NCI-H2081 (cell line): ENCODE results near the gene PLA2G10.
"Not testable (repeated sequence)": the region's sequence is repeated elsewhere in the genome, so short reads cannot be mapped to it uniquely, and the experiment has no call there.

Experiments
- DNase-seq, 2 experiments: peaks; one replicate each; lab custom pipeline; 2025; lab: John Stamatoyannopoulos, UW

The PLA2G10 gene

GRCh38 chr16:14694129-14694528 is at the start of gene PLA2G10:
TSS of gene PLA2G10 (minus strand) at chr16:14694308. CDS start at chr16:14694229, 79 bp downstream.
- DNase-seq = not testable (repeated sequence)

- not testable (repeated sequence) for DNase-seq
Observed at GRCh38 chr16:14742273-14743128, 48.4 kb upstream of the PLA2G10 start, which contains the start of gene NPIPA2. TSS of gene NPIPA2 (plus strand) at chr16:14742533. CDS start at chr16:14748066, 5,533 bp downstream.

- DNase-seq = not testable (repeated sequence)
Observed at GRCh38 chr16:14741794-14742193, 47.7 kb upstream of the PLA2G10 start.

GRCh38 chr16:14740832-14741385 is 46.8 kb upstream of the PLA2G10 start:
- not testable (repeated sequence) for DNase-seq

- DNase-seq = not testable (repeated sequence)
Observed at GRCh38 chr16:14733233-14733632, 39.1 kb upstream of the PLA2G10 start.

- not testable (repeated sequence) for DNase-seq
Observed at GRCh38 chr16:14703156-14704011, 9.3 kb upstream of the PLA2G10 start, which contains the start of gene NPIPA3. TSS of gene NPIPA3 (plus strand) at chr16:14703411. CDS start at chr16:14708944, 5,533 bp downstream.

GRCh38 chr16:14702672-14703071 is 8.6 kb upstream of the PLA2G10 start:
- DNase-seq = not testable (repeated sequence)

GRCh38 chr16:14701859-14702258 is 7.8 kb upstream of the PLA2G10 start:
- DNase-seq = not testable (repeated sequence)

GRCh38 chr16:14685870-14686793 is 8.0 kb downstream of the PLA2G10 start:
- not testable (repeated sequence) for DNase-seq

GRCh38 chr16:14682121-14682520 is 12.0 kb downstream of the PLA2G10 start:
- DNase-seq = no peak

GRCh38 chr16:14681115-14681514 is 13.0 kb downstream of the PLA2G10 start:
- no peak for DNase-seq

GRCh38 chr16:14680396-14680795 is 13.7 kb downstream of the PLA2G10 start:
- not testable (repeated sequence) for DNase-seq

GRCh38 chr16:14678748-14679497 is 15.2 kb downstream of the PLA2G10 start:
- no peak for DNase-seq

- no peak for DNase-seq
Observed at GRCh38 chr16:14677627-14678026, 16.5 kb downstream of the PLA2G10 start.

- no peak for DNase-seq
Observed at GRCh38 chr16:14676633-14677032, 17.5 kb downstream of the PLA2G10 start.

- no peak for DNase-seq
Observed at GRCh38 chr16:14672403-14672971, 21.6 kb downstream of the PLA2G10 start.

- peak; percentile 58 to 93 for DNase-seq
Observed at GRCh38 chr16:14669776-14670175, 24.3 kb downstream of the PLA2G10 start.

GRCh38 chr16:14668556-14669223 is 25.4 kb downstream of the PLA2G10 start:
- no peak for DNase-seq
